Stimulated activated CD8-positive, alpha-beta memory T cell treated with anti-CD3 and anti-CD28 coated beads, Interleukin-7, amount 100 ng/mL, for 1 hour (primary cell): ENCODE measurements around the gene DNAJC5.
"Not testable (repeated sequence)": the region's sequence is repeated elsewhere in the genome, so short reads cannot be mapped to it uniquely, and the experiment has no call there.

Source experiments
- DNase-seq, 2 donors: peaks; one replicate each; pipeline ENCODE4 v3.0.0-alpha.2; 2020; ENCODE audit warnings: low read depth in 2 of 2

Gene DNAJC5, protein sequence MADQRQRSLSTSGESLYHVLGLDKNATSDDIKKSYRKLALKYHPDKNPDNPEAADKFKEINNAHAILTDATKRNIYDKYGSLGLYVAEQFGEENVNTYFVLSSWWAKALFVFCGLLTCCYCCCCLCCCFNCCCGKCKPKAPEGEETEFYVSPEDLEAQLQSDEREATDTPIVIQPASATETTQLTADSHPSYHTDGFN

DNA sequence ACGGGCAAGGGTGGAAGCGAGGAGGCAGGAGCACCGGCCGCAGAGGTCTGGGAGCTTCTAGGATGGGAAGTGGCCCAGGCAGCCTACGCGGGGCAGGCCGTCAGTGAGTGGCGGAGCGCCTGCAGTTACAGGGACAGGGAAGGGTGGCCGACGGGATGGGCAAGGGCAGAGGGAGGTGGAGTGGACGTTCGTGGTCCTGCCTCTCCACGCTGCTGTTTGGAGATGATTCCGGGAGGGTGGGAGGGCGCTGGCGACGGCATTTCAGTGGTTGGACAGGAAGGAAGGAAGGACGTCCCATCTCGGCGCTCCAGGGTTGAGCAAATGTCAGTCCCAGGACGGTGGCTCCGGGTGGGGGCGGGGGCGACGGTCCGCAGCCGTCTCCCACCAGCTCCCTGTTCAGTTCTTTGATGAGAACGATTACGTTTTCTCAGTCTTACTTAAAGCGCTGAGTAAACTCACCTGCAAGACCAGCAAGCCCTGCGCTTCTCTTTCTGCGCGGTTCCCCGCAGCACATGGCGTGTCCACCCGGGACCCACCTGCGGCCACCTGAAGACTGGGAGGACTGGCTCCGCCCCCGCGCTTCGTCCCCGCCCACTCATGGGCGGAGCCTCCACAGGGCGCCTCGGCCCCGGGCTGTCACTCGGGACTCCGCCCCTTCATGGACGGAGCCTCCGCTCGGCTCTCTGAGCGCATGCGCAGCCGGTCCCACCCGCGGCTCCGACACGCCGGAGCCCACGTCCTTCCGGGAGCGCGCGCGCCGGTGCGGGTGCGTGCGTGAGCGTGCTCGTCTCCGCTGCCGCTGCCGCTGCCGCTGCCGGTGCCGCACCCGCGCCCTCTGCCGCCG lies at the start of gene DNAJC5:
DNAJC5 (plus strand) TSS at position 769 of the 844 bp plus-strand sequence. CDS start 33,220 bp downstream, outside the sequence.
- DNase-seq: peak; percentile 90 to 96

DNA sequence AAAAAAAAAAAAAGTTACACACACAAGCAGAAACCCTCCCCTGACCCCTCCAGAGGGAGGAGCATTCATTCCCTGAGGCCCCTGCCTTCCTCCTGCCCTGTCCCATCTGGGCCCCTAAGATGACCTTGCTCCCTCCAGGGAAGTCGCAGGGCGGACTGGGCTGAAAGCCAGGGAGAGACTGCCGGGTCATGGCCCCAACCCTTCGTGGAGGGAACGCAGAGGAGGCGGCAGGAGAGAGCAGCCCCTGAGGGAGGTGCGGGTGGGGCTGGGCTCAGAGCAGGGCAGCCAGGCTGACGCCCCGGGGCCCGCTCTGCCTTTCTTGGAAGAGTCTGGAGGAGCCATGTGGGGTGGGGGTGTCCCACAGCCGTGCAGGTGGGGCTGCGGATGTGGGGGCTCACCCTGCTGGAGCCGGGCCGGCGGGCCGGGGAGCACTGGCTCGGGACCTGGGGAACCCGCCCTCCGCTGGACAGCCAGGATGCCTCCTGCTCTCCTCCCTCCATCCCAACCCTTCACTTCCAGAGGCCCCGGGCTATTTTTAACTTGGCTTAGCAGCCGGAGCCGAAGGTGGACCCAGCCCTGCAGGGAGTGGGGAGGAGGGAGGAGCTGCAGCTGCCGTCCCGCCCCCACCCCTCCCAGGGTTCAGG lies 48.7 kb upstream of the DNAJC5 start:
- no peak for DNase-seq

DNA sequence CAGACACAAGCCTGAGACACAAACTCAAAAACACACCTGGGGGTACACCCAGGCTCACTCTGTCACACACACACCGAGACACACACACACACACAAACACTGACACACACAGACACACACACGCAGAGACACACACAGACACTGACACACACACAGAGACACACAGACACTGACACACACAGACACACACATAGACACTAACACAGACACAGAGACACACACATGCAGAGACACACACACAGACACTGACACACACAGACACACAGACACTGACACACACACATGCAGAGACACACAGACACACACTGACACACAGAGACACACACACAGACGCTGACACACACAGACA lies 48.1 kb upstream of the DNAJC5 start:
- no peak for DNase-seq

DNA sequence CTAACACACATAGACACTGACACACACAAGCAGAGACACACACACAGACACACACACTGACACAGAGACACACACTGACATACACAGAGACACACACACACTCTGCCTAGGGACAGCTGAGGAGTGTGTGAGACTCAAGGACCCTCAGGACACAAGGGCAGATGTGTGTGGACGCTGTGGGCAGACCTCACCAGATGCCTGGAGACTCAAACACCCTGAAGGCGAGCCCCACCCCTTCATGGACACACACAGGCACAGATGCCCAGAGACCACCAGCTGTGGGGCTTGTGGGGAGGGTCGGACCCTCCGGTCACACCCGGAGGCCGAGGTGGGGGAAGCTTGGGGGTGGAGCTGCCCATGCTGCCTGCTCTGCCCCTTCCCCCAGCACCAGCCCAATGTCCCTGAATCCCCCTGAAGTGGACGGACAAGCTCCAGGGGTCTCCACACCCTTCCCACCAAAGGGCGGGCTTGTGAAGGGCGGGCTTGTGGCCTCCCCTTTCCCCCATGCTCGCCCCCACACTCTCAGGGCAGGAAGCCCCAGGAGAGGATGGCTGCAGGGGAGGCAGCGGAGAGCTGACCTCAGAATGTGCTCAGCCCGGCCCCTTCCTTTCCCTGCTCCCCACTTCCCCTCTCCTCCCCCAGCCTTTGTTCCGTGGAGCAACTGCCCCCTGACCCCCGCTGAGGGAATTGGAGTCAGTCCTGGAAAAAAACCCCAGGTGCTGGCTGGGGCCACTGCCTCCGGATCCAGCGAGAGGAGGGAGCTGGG lies 47.5 kb upstream of the DNAJC5 start:
- no peak for DNase-seq

DNA sequence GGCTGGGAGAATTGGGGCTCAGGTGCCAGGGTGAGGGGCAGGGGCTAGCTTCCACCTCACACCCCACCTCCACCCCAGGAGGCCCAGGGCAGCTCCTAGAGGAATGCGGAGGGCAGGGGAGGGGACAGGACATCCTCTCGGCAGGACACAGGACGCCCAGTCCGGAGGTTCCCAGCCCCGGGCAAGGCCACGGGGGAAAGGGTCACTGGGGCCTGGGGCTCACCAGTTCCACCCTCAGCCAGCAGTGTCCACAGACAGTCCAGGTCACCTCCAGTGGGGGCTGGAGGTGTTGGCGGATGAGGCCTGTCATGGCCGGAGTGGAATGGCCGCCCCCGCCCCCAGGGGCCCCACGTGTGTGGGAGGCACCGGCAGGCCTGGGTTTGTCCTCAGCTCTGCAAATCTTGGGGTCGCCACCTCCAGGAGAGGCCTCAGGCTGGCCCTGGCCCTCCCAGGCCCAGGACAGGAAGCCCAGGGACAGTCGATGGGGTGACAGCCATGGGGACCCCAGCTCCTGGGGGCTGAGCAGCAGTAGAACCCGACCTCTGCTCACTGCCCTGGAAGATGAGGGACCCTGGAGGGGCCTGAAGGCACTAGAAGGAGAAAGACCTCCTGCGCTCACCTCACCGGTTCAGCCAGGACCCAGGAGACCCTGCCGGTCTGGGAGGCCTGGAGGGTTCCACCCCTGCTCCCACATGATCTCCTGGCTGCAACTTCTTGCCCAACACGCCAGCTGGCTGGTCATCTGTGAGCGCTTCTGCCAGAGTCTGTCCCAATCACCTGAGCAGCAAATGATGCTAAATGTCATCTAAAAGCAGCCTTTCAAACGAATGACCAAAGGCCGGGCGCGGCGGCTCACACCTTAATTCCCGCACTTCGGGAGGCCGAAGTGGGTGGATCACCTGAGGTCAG lies 46.7 kb upstream of the DNAJC5 start:
- DNase-seq: no peak

DNA sequence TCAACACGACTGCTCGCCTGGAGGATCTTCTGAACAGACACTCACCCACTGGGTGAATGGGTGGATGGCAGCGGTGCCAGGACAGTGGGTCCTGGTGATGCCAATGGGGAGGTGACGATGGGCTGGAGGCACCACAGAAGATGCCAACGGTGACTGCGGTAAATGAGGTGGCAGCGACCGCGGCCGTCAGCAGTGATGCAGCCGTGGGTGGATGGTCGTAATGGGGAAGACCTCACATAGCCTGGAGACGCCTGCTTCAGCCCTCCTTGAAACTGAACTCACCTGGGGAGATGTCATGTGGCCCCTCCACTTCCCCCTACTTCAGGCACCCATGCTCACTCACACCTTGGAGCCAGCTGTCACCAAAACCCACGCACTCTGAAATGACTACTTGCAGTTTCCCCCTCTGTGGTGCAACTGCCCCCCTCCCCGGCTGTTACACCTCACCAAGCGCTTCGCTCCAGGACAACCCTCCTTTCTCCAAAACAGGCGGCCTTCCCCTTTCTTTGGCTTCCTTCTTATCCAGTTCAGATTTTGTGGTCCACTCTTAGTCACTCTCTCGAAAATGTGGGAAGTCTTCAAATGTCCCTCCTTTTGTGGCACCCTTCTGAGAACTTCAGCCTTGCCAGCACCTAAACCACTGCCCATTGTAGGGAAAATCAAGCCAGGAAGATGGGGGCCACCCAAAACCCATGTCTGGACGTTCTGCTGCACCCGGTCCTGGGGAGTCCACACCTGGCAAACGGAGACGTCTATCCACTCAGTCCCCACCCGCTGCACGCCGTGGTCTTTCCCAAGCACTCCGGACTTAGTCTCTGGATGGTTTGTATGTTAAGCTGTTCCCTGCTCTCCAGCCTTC lies 44.0 kb upstream of the DNAJC5 start:
- no peak for DNase-seq

DNA sequence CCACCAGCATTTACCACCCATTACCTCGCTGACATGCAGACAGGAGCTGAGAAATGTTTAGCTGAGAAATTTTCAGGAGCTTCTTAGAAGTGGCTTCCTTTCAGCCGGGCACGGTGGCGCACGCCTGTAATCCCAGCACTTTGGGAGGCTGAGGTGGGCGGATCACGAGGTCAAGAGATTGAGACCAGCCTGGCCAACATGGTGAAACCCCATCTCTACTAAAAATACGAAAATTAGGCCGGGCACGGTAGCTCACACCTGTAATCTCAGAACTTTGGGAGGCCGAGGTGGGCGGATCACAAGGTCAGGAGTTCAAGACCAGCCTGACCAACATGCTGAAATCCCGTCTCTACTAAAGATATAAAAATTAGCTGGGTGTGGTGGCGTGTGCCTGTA lies 43.4 kb upstream of the DNAJC5 start:
- DNase-seq: not testable (repeated sequence)

DNA sequence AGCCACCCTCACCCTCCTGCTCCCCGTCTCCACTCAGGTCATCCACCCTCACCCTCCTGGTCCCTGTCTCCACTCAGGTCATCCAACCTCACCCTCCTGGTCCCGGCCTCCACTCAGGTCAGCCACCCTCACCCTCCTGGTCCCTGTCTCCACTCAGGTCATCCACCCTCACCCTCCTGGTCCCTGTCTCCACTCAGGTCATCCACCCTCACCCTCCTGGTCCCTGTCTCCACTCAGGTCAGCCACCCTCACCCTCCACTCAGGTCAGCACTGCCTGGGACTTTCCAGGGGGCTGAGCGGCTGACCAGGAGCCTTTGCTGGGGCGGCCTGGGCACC lies 41.2 kb upstream of the DNAJC5 start:
- not testable (repeated sequence) for DNase-seq

DNA sequence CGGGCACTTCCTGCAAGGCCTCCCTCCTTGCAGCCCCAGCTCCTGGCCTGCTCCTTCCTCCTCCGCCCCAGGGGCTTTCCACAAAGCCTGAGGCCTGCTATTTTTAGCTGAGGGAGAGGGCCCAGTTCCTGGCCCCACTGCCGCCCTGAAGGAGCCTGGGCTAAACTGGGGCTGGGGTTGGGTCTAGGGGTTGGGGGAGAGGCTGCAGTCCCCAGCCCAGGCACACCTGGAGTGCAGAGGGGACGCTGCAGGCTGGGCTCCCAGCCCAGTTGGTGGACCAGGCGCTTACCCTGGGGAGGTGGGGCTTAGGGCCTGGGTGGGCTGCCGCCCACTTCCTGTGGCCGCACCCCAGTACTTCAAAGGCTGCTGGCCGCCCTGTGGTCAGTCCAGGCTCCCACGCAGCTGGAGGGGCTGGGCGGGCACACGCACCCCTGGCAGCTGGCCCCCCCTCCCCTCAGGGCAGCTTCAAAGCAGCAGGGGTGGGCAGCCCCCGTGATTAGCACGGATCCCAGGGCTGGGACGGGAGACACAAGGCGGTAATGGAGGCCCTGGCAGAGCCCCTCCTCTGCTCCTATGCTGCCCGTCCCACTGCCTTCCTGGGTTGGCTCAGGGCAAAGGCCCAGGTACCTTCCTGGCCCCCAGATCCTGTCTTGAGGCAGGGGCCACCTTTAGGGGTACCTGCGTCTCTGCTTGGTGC lies 40.7 kb upstream of the DNAJC5 start:
- no peak for DNase-seq

DNA sequence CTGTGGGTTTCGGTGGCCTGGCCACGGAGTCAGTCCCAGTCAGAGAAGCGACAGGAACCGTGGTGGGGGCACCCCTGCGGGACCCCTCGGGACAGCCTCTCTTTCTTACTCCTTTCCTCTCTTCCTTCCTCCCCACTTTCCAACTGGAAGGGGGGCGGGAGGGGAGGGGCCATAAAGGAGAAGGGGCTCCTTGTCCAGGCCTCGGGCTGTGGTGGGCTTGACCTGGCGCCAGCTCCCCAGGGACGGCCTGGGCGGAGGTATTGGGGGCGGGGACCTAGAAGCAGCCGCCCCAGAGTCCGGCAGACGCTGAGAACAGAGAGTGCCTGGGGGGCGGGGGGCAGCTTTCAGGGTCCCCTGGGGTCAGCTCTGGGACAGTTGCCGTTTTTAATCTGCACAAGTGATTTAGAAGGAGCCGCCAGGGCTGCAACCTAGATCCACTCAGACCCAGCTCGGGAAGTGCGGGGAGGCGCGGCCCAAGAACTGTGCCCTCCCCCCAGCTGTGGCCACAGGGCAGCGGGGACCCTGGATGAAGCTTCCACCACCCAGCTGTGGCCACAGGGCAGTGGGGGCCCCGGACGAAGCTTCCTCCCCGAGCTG lies 40.1 kb upstream of the DNAJC5 start:
- no peak for DNase-seq

DNA sequence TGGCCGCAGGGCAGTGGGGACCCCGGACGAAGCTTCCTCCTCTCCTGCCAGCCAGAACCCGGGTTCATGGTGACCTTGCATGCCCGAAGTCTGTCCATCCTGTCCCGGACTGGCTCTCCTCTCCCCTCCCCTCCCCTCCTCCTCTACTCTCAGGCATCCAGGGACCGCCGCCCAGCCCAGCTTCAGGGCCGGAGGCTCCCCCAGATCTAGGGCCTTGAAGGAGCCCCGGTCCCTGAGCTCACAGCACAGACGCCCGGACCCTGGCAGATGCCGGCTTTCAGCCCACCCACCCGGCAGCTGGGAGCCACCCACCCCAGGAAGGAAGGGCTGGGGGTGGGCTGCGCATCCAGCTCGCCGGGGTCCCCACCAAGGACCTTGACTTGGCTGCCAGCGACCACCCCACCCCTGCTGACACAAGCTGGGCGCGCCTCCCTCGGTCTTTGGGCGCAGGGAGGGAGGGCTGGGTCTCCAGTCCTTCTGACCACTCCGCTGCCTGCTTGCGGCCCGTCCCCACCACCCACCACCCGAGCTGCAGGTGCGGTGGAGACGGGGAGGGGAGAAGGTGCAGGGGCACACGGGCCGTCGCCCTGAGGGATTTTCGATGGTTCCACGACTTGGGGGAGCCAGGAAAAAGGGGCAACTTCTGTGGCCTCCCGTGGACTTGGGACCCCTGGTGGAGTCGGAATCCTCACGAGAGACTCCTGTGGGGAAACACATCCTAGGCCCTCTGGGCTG lies 39.4 kb upstream of the DNAJC5 start:
- DNase-seq: no peak

DNA sequence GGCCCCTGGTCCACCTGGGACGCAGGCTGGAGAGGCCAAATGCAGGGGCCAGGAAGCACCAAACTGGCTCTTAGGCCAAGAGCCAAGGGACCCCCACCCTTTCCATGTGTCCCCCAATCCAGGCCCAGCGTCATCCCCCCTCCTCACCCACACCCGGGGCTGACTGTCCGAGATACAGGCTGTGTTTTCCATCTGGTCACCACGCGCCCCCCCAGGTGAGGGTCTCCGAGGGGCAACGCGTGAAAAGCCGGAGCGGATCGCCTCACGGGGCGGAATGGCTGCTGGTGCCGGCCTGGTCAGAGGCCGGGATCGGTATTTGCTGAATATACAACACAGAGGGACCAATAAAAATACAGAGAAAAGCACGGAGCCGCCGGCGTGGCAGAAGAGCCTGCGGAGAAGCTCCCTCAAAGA lies 38.8 kb upstream of the DNAJC5 start:
- DNase-seq: no peak

DNA sequence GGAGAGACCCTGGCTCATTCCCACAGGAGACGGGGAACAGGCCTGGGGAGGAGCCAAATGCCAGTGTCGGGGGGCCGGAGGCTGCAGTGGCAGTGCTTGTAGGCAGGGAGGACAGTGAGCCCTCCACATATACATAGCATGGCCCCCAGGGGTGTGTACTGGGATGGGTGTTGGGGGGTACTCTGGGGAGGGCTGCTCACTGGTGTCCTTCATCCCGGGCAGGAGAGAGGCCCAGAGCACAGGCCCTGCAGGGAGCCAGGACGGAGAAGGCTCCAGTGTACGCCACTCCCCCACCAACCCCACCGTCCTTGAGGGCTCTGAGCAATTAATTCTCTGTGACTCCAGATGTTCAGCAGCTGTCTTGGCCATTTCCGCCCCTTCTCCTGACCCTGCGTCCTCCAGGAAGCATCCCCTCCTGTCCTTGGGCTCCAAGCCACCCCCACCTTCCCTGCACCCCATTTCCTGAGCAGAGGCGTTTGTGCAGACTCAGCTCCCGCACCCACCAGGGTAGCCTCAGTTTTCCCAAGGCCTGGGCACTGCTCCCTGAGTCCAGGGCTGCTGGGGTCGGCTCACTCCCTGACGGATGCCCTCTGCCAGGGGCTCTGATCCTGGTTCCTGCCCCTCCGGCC lies 37.0 kb upstream of the DNAJC5 start:
- DNase-seq: no peak

DNA sequence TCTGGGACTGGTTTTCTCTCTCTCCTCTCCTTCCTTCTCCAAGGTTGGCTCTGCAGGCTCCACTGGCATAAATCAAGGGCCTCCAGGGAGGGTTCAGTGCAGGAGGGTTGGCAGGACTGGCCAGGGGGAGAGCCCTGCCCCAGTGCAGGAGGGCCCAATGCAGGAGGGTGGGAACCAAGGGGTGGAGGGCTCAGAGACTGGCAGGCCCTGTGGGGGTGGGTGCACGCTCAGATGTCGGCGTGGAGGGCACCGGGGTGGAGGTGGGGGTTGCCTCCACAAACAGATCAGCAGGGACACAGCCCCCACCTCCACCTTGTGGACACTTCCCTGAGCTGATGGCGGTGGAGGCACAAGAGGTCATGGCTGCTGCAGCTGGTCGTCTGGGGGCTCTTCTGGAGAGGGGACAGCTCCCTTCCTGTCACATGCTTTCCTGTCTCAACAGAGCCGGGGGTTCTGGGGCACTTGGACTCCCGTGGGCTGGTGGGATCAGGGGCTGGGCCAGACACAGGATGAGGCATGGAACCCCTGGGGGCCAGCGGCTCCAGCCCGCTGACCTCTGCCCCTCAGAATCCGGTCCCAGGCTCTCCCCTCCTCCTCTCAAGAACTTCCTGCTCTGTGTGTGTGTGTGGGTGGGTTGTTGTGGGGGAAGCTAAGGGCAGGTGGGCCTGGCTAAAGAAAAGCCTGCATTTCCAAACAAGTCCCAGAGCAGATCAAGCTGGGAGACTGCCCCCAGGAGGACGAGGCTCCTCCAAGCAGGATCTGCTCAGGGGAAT lies 36.3 kb upstream of the DNAJC5 start:
- no peak for DNase-seq

DNA sequence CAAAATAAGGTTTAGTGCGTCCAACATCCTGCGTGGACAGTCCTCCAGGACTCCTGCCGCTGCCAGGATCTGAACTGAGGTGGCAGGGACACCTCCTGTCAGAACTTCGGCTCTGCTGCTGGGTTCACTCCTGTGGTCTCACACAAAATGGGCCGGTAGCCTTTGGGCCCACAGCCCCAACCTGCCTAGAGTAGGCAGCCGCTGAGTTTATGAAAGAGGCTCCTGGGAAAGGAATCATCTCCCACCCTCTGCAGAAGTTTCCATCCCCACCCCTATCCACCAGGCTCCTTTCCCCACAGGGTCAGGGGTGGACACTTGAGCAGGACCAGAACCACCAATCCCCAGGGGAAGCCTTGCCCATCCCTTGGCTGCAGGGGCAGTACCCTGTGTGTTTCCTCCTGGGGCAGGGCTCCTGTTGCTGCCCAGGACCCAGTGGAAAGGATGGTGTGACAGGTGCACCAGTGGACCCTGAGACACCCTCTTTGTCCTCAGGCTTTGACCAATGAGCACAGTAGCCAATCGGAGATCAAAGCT lies 35.7 kb upstream of the DNAJC5 start:
- no peak for DNase-seq

DNA sequence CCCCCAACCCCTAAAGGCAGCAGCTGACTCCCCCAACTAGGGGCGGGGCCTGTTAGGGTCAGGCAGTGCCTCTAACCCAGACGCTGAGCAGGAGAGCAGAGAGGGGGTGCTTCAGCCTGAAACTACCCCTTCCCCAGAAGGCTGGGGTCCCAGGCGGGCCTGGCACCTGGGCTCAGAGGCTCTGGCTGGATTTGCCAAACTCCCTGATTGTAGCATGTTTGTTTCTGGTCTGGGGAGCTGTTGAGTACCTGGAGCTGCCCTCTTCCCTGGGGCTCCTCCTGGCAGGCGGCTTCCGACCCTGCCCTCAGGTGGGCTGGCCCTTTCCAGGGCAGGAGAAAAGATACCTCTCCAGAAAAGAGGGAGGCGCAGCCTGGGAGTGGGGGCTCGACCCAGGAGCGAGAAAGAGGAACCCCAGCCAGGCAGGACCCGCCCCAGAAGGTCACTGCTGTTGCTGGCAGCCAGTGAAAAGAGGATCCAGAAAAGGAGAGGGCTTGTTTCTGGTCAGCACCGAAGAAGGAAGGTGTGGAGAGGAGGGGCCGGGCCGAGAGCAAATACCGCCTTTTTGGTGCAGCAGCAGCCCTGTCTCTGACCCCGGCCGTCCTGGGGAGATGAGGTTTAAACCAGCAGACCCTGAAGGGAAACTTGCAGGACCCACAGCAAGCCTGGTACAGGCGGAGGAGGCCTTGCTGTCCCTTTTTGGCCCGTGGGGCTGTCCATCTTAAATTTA lies 34.4 kb upstream of the DNAJC5 start:
- DNase-seq: no peak
